Measurements from ENCODE around the gene CLIC4.

Gene CLIC4

GRCh38 chr1:24725209-24725651 lies 20.0 kb upstream of the CLIC4 start:
- no peaks in the 10 kb centered on the region for H3K4me1 ChIP-seq (ENCODE audit: insufficient read depth, low read length, poor library complexity, severe bottlenecking)
- no peaks in the 10 kb centered on the region for H3K27me3 ChIP-seq (ENCODE audit: insufficient read depth, low read length, poor library complexity, severe bottlenecking)
- no peaks in the 10 kb centered on the region for H3F3A ChIP-seq (ENCODE audit: low read depth)
- no peak overlapping the region for H3K4me3 ChIP-seq (ENCODE audit: low read length, poor library complexity, severe bottlenecking)
- no peaks in the 10 kb centered on the region for H4K20me1 ChIP-seq (ENCODE audit: insufficient read depth, low read length, poor library complexity, severe bottlenecking)
- no peaks in the 10 kb centered on the region for H3K9me2 ChIP-seq (replicated peaks; ENCODE audit: low read depth, low read length)
- TF ChIP-seq EZH2phosphoT487 (IDR thresholded peaks at IDR 0.05; ENCODE audit: borderline replicate concordance) (no peak), CTCF (conservative IDR thresholded peaks at IDR 0.05; ENCODE audit: low read length) (no peak)
- H2AFZ ChIP-seq (ENCODE audit: low read length) = no peak overlapping the region
- no peaks in the 10 kb centered on the region for H3K36me3 ChIP-seq (ENCODE audit: insufficient read depth, low read length)
- H3K9ac ChIP-seq (ENCODE audit: low read depth, low read length, poor library complexity, severe bottlenecking) = no peak overlapping the region
- no peaks in the 10 kb centered on the region for H3K79me2 ChIP-seq (ENCODE audit: insufficient read depth, low read length)
- H3K4me2 ChIP-seq (ENCODE audit: low read depth, low read length, poor library complexity, severe bottlenecking) = no peak overlapping the region
- H3K9me3 ChIP-seq (ENCODE audit: insufficient read depth, low read depth, low read length) = no peaks in the 10 kb centered on the region

GRCh38 chr1:24726741-24727140 lies 18.5 kb upstream of the CLIC4 start:
- Histone ChIP-seq H3K9me2 (replicated peaks; ENCODE audit: low read depth, low read length) (no peaks in the 10 kb centered on the region), H3K9me3 (ENCODE audit: insufficient read depth, low read depth, low read length) (no peaks in the 10 kb centered on the region), H4K20me1 (ENCODE audit: insufficient read depth, low read length, poor library complexity, severe bottlenecking) (no peaks in the 10 kb centered on the region), H3K36me3 (ENCODE audit: insufficient read depth, low read length) (no peaks in the 10 kb centered on the region), H3K27me3 (ENCODE audit: insufficient read depth, low read length, poor library complexity, severe bottlenecking) (no peaks in the 10 kb centered on the region), H3K4me1 (ENCODE audit: insufficient read depth, low read length, poor library complexity, severe bottlenecking) (no peaks in the 10 kb centered on the region), H3K9ac (ENCODE audit: low read depth, low read length, poor library complexity, severe bottlenecking) (no peak overlapping the region), H3F3A (ENCODE audit: low read depth) (no peaks in the 10 kb centered on the region), H3K4me3 (ENCODE audit: low read length, poor library complexity, severe bottlenecking) (no peak overlapping the region), H3K79me2 (ENCODE audit: insufficient read depth, low read length) (no peaks in the 10 kb centered on the region), H2AFZ (ENCODE audit: low read length) (no peak overlapping the region), H3K4me2 (ENCODE audit: low read depth, low read length, poor library complexity, severe bottlenecking) (no peak overlapping the region)
- no peak for TF ChIP-seq CTCF (conservative IDR thresholded peaks at IDR 0.05; ENCODE audit: low read length)
- TF ChIP-seq EZH2phosphoT487 (IDR thresholded peaks at IDR 0.05; ENCODE audit: borderline replicate concordance) = no peak

GRCh38 chr1:24727501-24728216 lies 17.6 kb upstream of the CLIC4 start:
- Histone ChIP-seq H3K36me3 (ENCODE audit: insufficient read depth, low read length) (no peaks in the 10 kb centered on the region), H3K4me1 (ENCODE audit: insufficient read depth, low read length, poor library complexity, severe bottlenecking) (no peaks in the 10 kb centered on the region), H3K9ac (ENCODE audit: low read depth, low read length, poor library complexity, severe bottlenecking) (no peak overlapping the region), H3K27me3 (ENCODE audit: insufficient read depth, low read length, poor library complexity, severe bottlenecking) (no peaks in the 10 kb centered on the region), H3K9me3 (ENCODE audit: insufficient read depth, low read depth, low read length) (no peaks in the 10 kb centered on the region), H3K4me3 (ENCODE audit: low read length, poor library complexity, severe bottlenecking) (no peak overlapping the region), H3F3A (ENCODE audit: low read depth) (no peaks in the 10 kb centered on the region), H3K4me2 (ENCODE audit: low read depth, low read length, poor library complexity, severe bottlenecking) (peak overlapping the region; percentile 13), H4K20me1 (ENCODE audit: insufficient read depth, low read length, poor library complexity, severe bottlenecking) (no peaks in the 10 kb centered on the region), H3K79me2 (ENCODE audit: insufficient read depth, low read length) (no peaks in the 10 kb centered on the region), H3K9me2 (replicated peaks; ENCODE audit: low read depth, low read length) (no peaks in the 10 kb centered on the region), H2AFZ (ENCODE audit: low read length) (no peak overlapping the region)
- TF ChIP-seq EZH2phosphoT487 (IDR thresholded peaks at IDR 0.05; ENCODE audit: borderline replicate concordance) = no peak
- no peak for TF ChIP-seq CTCF (conservative IDR thresholded peaks at IDR 0.05; ENCODE audit: low read length)
